ENCODE data around the gene MX2. TPM values are rescaled to one million over a fixed set of nuclear protein-coding genes. Genes with fewer than 3 reads are reported as not detected.

The MX2 gene
- total and polyA plus RNA-seq, 2 donors (not counting 1 experiment from before 2014, with no cell fraction given) = 51.2 to 64.3 TPM

DNA sequence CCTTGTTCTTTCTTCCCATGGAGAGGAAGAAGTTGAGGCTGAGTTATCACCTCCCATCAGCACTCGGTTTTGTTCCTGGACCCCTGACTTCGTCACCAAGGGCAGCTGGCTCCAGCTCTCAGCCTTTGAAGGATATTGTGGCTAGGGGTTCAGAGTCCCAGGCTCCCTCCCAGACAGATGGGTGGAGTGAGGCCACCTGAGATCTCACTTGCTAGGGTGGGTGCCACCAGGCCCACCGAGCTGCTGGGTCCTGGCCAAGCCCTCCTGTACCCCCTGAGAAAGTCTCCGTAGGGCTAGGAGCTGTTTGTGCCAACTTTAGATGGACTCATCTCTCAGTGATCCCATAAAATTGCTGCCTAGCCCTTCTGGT lies 6.9 kb downstream of the MX2 start:
- POLR2A ChIA-PET = interaction anchor here (1.1 to 2.7 kb wide), 3 partner anchors 56 to 62 kb away, joined by 3 to 17 read pairs (median 5); partner anchors contain the start of gene MX1

More for the DNA sequence above, 6.9 kb downstream of the MX2 start:
- peaks cover 79% of the 10 kb centered on the region for H3K4me1 Mint-ChIP-seq
- DNase-seq (no peak), ATAC-seq (ENCODE audit: low read depth) (no peak)
- CTCF ChIA-PET = interaction anchor here (0.6 to 4.1 kb wide), 12 partner anchors 9 to 448 kb away, joined by 3 to 46 read pairs (median 4); partner anchors contain the start of gene MX1
- Histone ChIP-seq H2AFZ (ENCODE audit: insufficient read depth, low read depth, low read length, poor library complexity, severe bottlenecking) (peak overlapping the region; percentile 72), H3K4me3 (ENCODE audit: control extremely low read depth in 1 of 5, extremely low read depth in 1 of 5, insufficient read depth in 1 of 5, low read depth in 2 of 5, low read length in 4 of 5) (peak overlapping the region in 4 of 5 experiments; percentile 45 to 81 (median 60)), H3K4me1 (ENCODE audit: control insufficient read depth in 2 of 2, insufficient read depth in 2 of 2, low read length in 2 of 2) (peaks cover 68 to 76% of the 10 kb centered on the region in 2 donors), H3K9me3 (ENCODE audit: control extremely low read depth in 1 of 3, control insufficient read depth in 2 of 3, insufficient read depth in 1 of 3, low read length in 2 of 3) (no peaks in the 10 kb centered on the region), H3K4me2 (replicated peaks; ENCODE audit: low read depth, low read length, poor library complexity, severe bottlenecking) (peak overlapping the region; percentile 80), H3K79me2 (ENCODE audit: control insufficient read depth, insufficient read depth, low read length) (peaks cover 69% of the 10 kb centered on the region), H3K36me3 (replicated peaks in 1 of 2; ENCODE audit: control extremely low read depth in 1 of 2, control insufficient read depth in 1 of 2, extremely low read depth in 1 of 2, insufficient read depth in 2 of 2, low read length in 1 of 2) (peaks cover 0 to 17% of the 10 kb centered on the region in 2 experiments), H3K9ac (ENCODE audit: low read length) (peak overlapping the region; percentile 57), H3K27me3 (replicated peaks in 1 of 4; ENCODE audit: control extremely low read depth in 1 of 4, control insufficient read depth in 3 of 4, insufficient read depth in 4 of 4, low read length in 3 of 4) (no peaks in the 10 kb centered on the region), H4K20me1 (ENCODE audit: control insufficient read depth, insufficient read depth, low read length, poor library complexity, severe bottlenecking) (no peaks in the 10 kb centered on the region), H3K27ac (ENCODE audit: low read length in 2 of 2) (peak overlapping the region; percentile 69 to 88)
- intact Hi-C loops (cut with micrococcal nuclease) = loop anchor here (1.0 to 10.0 kb wide), 7 partner anchors 7 to 866 kb away; partner anchors contain the start of gene MX1
- peak overlapping the region; percentile 87 for H3K27ac Mint-ChIP-seq
- no peaks in the 10 kb centered on the region for H3K27me3 Mint-ChIP-seq
- no peak for TF ChIP-seq EZH2 (IDR thresholded peaks at IDR 0.05; ENCODE audit: borderline replicate concordance, insufficient read depth, low read depth, low read length, poor library complexity, severe bottlenecking)
- TF ChIP-seq, protein P1, sequence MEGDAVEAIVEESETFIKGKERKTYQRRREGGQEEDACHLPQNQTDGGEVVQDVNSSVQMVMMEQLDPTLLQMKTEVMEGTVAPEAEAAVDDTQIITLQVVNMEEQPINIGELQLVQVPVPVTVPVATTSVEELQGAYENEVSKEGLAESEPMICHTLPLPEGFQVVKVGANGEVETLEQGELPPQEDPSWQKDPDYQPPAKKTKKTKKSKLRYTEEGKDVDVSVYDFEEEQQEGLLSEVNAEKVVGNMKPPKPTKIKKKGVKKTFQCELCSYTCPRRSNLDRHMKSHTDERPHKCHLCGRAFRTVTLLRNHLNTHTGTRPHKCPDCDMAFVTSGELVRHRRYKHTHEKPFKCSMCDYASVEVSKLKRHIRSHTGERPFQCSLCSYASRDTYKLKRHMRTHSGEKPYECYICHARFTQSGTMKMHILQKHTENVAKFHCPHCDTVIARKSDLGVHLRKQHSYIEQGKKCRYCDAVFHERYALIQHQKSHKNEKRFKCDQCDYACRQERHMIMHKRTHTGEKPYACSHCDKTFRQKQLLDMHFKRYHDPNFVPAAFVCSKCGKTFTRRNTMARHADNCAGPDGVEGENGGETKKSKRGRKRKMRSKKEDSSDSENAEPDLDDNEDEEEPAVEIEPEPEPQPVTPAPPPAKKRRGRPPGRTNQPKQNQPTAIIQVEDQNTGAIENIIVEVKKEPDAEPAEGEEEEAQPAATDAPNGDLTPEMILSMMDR (IDR thresholded peaks at IDR 0.05) = no peak
- no peaks in the 10 kb centered on the region for H3K9me3 Mint-ChIP-seq (ENCODE audit: insufficient read depth)
- 10% methylated on average over 2 of the region's 4 CpGs for WGBS (ENCODE audit: insufficient coverage)
- H3K4me3 Mint-ChIP-seq = peak overlapping the region; percentile 74

Data from B cell (primary cell).